Measurements from ENCODE around the gene MYO3B.

Gene MYO3B

DNA sequence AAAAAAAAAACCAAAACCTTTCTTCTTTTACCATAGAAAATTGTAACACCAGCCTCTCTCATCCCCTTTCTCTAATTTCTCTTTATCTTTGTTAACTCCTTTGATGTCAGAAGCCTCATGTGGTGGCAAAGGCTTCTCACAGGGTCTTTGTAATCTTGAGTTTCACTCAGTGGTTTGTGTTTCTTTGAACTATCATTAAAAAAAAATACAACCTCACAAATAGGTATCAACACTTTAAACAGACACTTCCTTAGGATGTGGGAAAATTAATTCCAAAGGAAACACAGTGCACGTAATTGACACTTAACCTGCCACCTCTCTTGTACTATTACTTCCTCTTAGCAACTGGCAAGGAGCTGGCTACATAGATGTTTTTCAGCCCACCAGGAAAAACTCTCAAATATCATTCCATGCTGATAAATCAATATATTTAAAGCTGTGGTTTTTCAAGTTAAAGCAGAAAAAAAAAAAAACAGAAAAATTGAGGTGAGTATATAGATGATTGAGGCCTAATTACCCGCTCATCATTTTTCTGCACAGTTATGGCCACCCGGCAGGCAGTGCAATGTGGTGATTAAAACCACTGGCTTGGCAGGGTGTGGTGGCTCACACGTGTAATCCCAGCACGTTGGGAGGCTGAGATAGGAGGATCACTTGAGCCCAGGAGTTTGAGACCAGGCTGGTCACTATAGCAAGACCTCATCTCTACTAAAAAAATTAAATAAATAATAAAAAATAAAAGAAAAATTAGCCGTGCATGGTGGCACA lies 193.5 kb downstream of the MYO3B start:
- DNase-seq (ENCODE audit: low read depth), result no peak

DNA sequence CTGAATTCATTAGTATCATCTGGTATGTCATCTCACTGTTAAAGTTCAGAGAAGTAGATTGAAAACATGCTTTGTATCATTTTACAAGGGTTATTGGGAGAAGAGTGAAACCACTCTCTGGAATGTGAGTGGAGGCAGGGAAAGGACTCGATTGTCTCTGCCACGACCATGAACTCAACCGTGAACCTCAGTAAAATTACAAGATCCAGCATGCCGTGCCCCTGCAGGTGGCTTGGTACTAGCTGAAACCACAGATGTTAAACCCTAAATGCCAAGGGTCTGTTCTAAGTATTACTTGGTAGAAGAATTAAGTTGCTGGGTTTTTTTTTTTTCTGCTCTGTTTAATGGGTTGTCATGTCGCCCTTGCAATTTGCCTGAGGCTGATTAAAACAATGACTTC lies 197.2 kb downstream of the MYO3B start:
- no peak for DNase-seq (ENCODE audit: low read depth)

DNA sequence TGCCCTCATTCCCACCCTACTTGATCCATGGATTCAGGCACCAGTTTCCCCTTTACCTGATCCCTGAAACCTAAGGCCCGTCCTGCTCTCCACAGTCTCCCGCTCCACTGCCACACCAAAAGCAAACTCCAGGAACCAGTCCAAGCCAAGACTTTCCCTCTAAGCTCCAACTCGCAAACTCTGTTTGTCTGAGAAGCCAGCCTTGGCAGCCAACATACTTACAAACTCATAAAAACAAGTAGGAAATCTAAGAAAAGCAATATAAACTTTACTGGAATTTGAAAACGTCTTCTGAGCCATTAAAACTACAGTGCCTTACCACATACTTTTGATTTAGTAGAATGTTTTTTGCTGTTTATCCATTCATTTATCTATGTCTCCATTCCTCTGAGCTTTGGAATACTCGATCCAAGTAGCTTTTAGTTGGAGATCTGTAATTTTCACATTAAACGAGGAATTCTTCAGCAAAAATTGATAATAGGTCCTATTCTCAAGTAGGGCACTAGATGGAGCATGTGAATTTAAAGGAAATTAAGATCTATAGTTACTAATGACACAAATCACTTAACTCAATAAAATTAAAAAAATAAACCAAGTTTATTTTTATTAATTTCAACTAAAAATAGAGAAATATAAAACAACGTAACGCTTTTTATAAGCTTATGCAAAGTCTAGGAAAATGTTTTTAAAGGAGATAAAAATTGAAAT lies 199.7 kb downstream of the MYO3B start:
- DNase-seq (ENCODE audit: low read depth), result no peak

DNA sequence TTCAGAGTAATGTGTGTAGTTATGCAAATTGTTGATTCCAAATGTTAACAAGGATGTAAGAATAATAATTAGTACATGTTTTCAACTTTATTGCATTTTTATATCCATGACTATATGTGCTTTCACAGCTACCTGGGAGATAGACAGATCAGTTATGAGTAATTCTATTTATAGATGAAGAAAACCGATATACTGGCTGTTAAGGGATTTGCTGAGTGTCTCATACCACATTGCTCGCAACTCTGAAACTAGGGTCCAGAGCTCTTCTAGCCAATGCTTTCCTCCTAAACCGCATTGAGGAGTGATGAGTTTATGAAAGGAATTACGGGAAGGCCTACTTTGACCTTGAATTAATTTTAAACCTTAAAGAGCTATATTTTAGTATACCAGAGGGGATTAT lies 202.3 kb downstream of the MYO3B start:
- no peak for DNase-seq (ENCODE audit: low read depth)

DNA sequence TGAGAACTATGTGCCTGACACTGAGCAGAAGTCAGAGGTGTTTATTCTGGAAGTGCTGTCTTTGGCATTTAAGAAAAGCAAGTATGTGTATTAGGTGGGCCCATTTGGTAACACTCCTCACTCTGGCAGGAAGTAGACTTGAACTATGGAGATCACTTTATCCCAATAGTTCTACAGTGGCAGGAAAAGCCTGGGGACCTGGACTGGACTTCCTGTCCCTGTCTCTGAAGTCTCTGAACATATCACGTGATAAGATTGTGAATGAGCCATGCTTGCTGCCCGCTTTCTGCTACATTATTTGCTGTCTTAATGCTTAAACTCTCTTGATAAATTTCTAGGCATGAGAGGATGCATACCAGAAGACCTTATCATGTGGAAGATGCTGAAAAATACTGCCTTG lies 203.7 kb downstream of the MYO3B start:
- DNase-seq (ENCODE audit: low read depth), result no peak

DNA sequence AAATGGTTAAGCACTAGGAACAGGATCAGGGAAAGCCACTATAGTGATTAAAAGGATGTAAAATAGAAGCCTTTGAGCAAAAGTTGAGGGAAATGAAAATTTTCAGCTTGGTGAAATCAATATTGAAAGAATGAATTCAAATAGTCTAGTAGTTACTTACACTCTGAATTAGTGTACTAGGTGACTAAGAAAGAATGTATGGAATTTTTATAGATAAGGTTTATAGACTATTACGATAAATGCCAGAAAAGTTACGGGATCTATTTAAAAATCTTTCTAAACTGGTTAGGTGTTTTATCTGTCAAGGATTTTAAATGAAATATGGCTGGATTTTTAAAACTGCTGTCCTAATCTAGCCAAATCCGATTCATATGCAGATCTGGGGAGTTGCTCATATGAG lies 208.6 kb downstream of the MYO3B start:
- DNase-seq (ENCODE audit: low read depth), result no peak

DNA sequence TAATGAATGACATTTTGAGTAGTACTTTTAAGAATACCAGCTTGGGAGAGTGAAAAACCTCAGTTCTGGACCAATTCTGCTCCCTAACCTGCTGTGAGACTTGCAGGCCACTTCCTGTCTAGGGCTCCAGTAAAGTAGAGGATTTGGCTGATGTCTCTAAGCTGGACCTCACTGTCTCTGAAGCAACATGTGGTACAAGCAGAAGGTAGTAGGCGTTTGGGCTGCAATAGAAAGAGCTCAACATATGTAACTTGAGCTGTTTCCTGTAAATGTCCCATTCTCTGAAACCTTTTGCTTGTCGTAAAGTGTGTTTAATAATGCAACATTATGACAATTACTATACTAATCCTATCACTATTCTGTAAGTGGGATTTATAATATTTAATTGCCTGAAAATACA lies 213.1 kb downstream of the MYO3B start:
- no peak for DNase-seq (ENCODE audit: low read depth)

DNA sequence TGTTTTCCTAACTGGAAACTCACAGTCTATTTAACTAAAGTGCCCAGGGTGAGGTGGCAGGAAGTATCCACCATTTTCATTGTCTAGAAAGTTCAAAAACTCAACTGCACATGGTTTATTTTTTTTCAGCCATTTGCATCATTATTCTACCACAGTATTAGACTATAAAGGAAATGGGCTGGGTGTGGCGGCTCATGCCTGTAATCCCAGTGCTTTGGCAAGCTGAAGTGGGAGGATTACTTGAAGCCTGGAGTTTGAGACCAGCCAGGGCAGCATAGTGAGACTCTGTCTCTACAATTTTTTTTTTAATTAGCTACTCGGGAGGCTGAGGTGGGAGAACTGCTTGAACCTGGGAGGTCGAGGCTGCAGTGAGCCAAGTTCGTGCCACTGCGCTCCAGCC lies 213.8 kb downstream of the MYO3B start:
- DNase-seq (ENCODE audit: low read depth), result no peak

DNA sequence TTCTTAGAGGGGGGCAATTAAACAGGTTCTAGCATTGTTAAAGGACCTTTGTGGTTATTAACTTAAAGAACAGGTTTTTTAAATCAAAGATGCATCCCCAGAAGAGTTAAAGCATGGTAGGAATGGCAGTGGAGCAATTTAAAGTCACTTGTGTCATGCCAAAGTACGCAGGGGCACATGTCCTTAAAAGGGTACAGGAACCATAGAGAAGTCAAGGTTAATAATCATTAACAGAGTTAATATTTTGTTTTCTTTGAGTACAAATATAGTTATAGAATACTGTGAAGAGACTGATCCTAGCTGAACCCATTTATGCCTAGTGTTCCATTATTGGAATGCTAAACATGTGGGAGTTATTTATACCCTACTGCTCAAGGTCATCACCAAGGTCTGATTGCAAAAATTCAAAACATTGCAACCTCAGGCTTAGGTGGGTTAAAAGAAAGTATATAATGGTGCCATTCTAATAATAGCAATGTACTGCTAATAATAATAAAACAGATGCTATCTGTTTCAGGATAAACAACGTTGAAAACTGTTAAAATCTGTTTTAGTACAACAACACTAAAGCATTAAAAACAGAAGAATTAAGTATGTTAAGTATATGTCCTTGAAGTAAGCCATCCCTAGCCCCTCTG lies 216.0 kb downstream of the MYO3B start:
- DNase-seq (ENCODE audit: low read depth), result no peak

DNA sequence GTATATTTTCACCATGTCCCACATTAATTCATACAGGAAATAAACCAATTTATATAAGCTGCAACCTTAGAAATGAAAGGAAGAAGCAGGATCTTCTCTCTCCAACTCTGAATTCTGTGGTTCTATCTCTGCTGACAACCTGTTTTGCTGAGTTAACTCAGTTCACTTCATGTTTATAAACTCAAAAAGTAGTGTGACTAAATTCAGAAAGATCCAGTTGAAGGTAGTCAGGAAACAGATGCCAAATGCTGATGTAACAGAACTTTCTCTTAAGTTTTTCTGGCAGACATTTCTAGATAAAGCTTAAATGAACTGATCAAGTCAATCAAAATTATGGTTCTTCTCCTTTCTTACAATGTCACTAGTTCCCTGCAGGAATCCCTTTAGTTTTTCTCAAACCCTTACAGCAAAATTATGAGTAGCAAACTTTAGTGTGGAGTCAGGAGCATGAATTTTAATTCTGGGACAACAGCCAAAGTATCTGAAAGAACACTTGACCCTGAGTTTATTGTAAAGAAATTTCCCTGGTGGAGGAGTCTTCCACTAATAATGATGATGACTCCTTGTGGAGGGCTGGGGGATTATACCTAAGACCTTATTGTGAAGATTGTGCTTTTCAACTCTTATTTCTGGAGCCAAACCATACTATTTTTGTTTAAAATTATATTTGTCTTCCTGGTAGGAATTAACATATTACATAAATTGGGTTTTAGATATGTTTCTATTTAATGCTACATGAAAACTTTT lies 216.9 kb downstream of the MYO3B start:
- no peak for DNase-seq (ENCODE audit: low read depth)

DNA sequence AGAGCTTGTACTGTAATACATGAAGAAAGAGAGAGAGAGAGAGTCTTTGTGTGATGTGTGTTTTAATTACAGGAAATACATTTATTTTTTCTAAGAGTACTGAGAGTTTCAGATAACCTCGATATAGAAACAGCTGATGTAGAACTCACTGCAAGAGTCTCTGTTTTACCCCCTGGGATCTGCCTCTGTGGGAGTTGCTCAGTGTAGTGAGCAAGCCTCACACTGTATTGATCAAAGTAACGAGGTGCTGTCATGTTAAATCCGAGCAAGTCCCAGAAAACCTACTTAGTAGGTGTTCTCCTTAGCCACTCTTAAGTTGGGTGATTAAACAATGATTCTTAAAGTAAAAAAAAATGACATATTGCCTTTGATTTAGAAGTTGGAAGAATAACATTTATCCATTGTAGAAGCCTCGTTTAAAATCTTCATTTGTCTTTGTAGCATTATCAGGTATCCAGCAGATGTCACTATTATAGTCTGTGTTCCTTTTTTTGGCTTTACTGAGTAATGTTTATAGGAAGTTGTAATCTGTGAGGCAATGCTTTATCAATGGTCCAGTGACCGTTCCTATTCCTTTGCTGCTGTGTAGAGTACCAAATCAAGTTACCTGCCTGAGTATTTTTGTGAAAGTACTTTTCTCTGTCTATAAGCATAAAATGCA lies 219.0 kb downstream of the MYO3B start:
- no peak for DNase-seq (ENCODE audit: low read depth)

DNA sequence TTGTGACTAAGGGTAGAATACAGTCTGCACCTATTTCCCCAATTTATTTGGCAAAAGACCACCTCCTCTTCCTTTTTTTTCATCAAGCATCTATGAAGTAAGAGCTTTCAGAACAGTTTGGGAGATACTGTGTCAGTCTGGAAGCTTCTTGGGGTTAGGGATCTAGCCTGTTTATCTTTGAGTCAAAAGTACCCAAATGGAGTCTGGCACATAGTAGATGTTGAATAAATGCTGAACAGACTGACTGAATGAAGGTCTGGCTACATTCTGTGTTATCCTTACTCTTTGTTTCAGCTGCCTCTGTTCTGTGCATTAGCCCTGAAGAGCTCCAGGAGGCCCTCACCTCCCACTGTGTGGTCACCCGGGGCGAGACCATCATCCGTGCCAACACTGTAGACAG lies 223.2 kb downstream of the MYO3B start:
- no peak for DNase-seq (ENCODE audit: low read depth)

DNA sequence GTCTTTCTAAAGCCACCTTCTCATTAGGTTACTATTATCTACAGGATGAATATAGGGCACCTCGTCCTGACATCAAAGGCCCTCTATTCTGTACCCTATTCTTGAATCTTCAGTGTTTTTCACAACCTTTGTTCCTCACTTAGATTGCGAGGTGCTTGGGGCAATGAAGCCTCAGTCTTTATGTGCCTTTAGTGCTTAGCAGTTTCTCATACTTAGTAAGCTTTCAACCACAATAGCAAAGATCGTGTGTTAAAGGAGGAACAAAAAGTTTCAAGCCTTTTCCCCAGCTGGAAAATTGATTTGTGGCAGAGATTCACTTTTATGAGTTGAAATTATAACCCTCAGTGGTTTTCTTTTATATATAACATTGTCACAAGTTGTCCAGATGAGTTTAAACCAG lies 226.9 kb downstream of the MYO3B start:
- DNase-seq (ENCODE audit: low read depth), result no peak

DNA sequence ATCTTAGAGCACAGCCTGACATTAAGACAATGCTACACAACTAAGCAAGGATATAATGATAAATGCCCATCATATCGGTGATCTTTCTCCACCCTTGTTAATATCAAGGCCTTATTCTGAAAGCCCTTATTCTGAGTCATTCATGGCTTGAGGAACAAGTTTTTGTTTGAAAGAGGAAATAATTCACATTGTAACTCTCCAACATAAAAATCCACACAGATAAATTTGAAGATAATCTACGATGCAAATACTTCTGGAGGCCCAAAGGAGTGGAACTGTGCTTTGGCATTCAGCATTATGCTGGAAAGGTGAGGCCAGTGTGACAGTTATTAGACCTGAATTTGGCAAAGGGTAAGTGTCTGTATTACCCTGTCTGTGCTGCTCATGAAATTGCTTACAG lies 227.4 kb downstream of the MYO3B start:
- no peak for DNase-seq (ENCODE audit: low read depth)

DNA sequence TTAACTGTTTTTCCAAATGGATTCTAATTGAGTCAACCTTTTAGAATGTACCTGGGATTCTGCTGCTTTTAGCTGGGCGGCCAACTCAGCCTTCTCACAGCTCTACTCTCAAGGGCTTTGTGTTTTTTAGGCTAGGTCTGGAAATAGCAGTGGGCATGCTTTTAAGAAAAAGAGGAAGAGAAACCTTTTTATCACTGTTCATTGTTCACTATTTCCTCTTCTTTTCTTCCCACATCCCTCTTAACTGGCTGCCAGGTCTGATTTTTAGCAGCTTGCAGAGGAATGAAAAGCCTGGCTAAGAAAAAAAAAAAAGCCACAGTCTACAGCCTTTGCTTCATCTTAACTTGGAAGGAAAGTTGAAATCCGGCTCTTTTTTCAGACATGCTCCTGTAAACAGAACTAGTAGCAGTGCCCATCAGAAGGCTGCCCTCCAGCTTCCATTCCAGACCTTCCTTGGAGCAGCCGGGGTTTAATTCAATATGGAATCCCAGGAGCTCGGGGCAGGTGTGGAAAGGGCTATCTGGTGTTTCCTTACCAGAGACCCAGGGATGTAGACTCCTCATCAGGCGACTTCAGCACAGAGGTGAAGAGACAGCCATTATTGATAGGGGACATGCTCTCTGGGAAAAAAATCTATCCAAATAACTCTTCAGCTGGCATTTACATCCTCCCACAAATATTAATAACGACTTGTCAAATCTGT lies 230.7 kb downstream of the MYO3B start:
- DNase-seq (ENCODE audit: low read depth), result no peak

DNA sequence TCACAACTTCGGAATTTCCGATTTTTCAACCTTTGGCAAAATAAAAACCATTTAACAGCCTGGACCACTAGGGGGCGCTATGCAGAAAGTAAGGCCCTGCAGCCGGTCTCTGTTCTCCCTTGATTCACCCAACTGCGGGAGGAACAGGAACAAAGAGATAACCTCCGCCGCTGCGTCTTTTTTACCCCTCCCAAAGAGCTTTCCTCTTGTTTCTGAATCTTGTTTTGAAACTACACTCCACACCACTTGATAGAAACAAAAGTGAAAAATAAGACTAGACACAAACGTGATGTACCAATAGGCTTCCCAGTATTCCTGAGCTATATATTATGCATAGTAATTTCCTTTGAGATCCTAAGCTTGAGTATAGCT lies 231.2 kb downstream of the MYO3B start:
- DNase-seq (ENCODE audit: low read depth), result peak; percentile 68

DNA sequence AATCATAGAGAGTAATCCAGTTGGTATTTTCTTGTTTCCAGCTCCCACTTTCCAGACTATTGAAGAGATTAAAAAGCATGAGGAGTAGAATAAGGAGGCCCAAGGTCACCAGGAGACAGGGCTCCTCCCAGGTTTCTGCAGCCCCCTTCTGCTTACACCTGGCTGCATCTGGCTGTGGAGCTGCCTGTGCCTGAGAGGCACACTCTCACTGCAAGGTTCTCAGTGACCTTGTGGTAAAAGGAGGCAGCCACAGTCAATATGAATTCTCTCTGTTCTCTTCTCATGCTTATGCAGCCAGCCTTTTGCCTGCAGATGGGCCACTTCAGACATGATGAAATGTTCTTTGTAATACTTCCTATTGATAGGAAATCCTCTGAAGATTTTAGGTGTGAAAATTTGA lies 233.7 kb downstream of the MYO3B start:
- no peak for DNase-seq (ENCODE audit: low read depth)

DNA sequence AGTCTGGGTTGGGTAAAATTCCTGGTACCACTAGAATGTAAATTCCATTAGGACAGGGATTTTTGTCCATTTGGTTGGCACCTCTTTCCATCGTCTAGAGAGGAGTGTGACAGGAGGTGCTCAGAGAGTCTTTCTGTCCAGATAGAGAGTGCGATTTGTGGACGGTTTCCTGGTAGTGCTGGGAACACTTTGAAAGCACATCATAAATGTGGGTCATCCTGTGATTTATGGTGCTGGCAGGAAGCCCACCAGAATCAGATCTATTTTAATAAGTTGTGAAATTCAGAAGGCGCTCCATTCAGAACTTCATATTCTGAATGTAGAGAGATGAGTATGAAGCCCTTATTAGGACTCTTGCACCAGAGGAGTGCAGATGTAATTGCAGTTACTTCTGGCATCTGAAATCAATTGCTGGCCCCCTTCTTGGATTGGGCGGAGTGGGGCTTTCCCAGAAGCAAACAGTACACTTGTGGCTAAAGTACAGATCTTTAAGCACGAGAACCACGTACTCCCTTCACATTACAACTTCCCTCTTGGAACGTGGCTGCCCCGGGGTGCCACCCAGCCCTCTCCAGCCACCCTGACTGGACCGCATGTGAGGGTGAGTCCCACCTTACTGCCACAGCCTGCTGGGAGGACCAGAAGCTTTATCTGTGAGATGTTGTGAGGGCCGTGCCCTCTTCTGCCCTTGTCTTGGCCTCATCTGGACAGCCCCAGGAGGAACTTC lies 243.2 kb downstream of the MYO3B start:
- DNase-seq (ENCODE audit: low read depth), result no peak

DNA sequence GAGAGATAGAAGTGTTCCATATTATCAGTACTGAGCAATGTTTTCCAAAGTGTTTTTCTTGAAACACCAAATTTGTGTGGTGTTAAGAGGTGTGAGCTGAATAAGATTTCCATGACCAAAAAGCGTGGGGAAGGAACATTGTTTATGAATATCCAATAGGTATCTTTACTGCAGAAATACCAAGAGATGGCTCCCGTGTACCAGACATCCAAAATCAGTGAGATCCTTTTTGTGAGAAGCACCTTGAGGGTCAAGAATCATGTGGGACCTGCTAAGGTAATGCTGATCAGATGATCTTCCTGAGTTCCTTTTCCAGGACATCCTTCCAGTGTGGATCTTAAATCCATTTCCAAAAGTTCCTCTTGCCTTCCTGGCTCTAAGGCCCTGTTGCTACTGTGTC lies 246.0 kb downstream of the MYO3B start:
- DNase-seq (ENCODE audit: low read depth), result no peak

DNA sequence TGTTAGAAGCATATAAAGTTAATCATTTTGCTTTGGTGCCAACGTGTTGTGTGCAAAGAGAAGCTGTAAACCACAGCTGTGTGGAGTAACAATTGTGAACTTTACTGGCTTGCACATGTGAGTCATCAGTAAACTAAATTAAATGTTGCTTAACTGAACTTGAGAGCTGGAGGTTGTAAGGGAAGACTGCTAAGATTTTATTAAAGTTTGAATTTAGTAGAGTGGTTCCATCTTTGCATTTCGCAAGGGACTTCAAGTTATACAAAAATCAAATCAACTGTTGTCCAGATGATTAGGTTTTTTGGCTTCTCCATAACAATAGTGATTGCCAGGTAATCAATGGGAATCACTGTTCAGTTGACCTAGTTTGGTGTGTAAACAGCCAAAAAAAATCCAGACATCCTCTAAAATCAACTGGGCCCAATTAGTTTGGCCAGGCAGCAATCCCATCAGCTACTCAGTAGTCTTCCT lies 247.4 kb downstream of the MYO3B start:
- no peak for DNase-seq (ENCODE audit: low read depth)

DNA sequence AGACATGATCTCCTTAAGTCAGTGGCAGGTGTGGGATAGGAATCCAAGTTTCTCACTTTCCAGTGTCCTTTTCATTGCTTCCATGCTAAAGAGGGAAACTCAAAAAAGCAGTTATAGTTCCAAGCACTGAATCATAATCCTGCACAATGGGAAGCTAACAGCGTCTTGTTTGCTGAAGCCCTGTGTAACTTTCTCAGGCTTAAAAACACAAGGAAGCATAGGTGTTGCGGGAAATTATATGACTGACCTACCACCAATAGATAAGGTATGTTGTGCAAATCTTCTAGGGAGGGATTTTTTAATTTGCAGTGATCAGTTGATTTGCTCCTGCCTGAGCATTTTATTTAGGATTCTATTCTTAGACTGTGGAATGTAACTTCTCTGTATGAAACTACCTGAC lies 250.9 kb downstream of the MYO3B start:
- no peak for DNase-seq (ENCODE audit: low read depth)

All from stimulated activated CD4-positive, alpha-beta T cell treated with anti-CD3 and anti-CD28 coated beads, Interleukin-2, amount 100 ng/mL, for 4 hours (primary cell).